ENCODE data around the gene SIKE1.

Gene SIKE1

GRCh38 chr1:114746450-114747121 lies 33.9 kb downstream of the SIKE1 start:
- POLR2A ChIA-PET, result no interaction called here
- DNase-seq (ENCODE audit: extremely low spot score), result no peak
- TF ChIP-seq LEF1 (IDR thresholded peaks at IDR 0.05; ENCODE audit: borderline replicate concordance) (no peak), FOXK2 (IDR thresholded peaks at IDR 0.05) (no peak)
- CTCF ChIA-PET, result no interaction called here

- POLR2A ChIA-PET, result interaction anchor here (1.0 to 1.1 kb wide), 2 partner anchors 11 to 12 kb away, joined by 3 to 4 read pairs; no protein-coding TSS in a partner anchor
These were observed 35.2 kb downstream of the SIKE1 start for GRCh38 chr1:114745291-114745690.

GRCh38 chr1:114741963-114742746 lies 38.3 kb downstream of the SIKE1 start:
- TF ChIP-seq CTBP1 (IDR thresholded peaks at IDR 0.05; ENCODE audit: borderline replicate concordance), result no peak
- no peak for DNase-seq (ENCODE audit: extremely low spot score)
- CTCF ChIA-PET, result no interaction called here
- POLR2A ChIA-PET, result no interaction called here

More at GRCh38 chr1:114745291-114745690, 35.2 kb downstream of the SIKE1 start:
- TF ChIP-seq FOXM1 (IDR thresholded peaks at IDR 0.05; ENCODE audit: borderline replicate concordance) (no peak), L3MBTL2 (conservative IDR thresholded peaks at IDR 0.05) (no peak), ARNT (IDR thresholded peaks at IDR 0.05) (no peak), SUZ12 (IDR thresholded peaks at IDR 0.05) (no peak), CTBP1 (IDR thresholded peaks at IDR 0.05; ENCODE audit: borderline replicate concordance) (no peak), FOXK2 (IDR thresholded peaks at IDR 0.05) (no peak), SP1 (IDR thresholded peaks at IDR 0.05) (no peak), NFRKB (IDR thresholded peaks at IDR 0.05) (no peak), ZNF384 (IDR thresholded peaks at IDR 0.05) (no peak), HDGF (IDR thresholded peaks at IDR 0.05; ENCODE audit: borderline replicate concordance) (no peak)
- no peak for DNase-seq (ENCODE audit: extremely low spot score)
- CTCF ChIA-PET, result interaction anchor here (0.5 to 0.6 kb wide), 2 partner anchors 127 to 217 kb away, joined by 3 to 6 read pairs; no protein-coding TSS in a partner anchor

- ChIA-PET CTCF (no interaction called here), POLR2A (no interaction called here)
- DNase-seq (ENCODE audit: extremely low spot score), result no peak
- TF ChIP-seq ELF4 (IDR thresholded peaks at IDR 0.05), result no peak
- TF ChIP-seq SUZ12 (IDR thresholded peaks at IDR 0.05), result no peak
- no peak for TF ChIP-seq FOXM1 (IDR thresholded peaks at IDR 0.05; ENCODE audit: borderline replicate concordance)
- no peak for TF ChIP-seq BHLHE40 (IDR thresholded peaks at IDR 0.05; ENCODE audit: borderline replicate concordance)
These were observed 40.2 kb downstream of the SIKE1 start for GRCh38 chr1:114740331-114740730.

GRCh38 chr1:114737314-114737849 lies 43.1 kb downstream of the SIKE1 start:
- TF ChIP-seq ELF4 (IDR thresholded peaks at IDR 0.05), result no peak
- no peak for TF ChIP-seq PKNOX1 (IDR thresholded peaks at IDR 0.05)
- no peak for TF ChIP-seq FOXA1 (IDR thresholded peaks at IDR 0.05)
- TF ChIP-seq NFRKB (IDR thresholded peaks at IDR 0.05), result no peak
- no peak for TF ChIP-seq TARDBP (IDR thresholded peaks at IDR 0.05)
- no peak for TF ChIP-seq FOXM1 (IDR thresholded peaks at IDR 0.05; ENCODE audit: borderline replicate concordance)
- TF ChIP-seq HDGF (IDR thresholded peaks at IDR 0.05; ENCODE audit: borderline replicate concordance), result no peak
- TF ChIP-seq ZNF384 (IDR thresholded peaks at IDR 0.05), result no peak
- no peak for TF ChIP-seq LEF1 (IDR thresholded peaks at IDR 0.05; ENCODE audit: borderline replicate concordance)
- TF ChIP-seq CTBP1 (IDR thresholded peaks at IDR 0.05; ENCODE audit: borderline replicate concordance), result no peak
- TF ChIP-seq L3MBTL2 (conservative IDR thresholded peaks at IDR 0.05), result no peak
- no peak for TF ChIP-seq ARNT (IDR thresholded peaks at IDR 0.05)
- no peak for TF ChIP-seq FOXK2 (IDR thresholded peaks at IDR 0.05)
- TF ChIP-seq SP1 (IDR thresholded peaks at IDR 0.05), result no peak
- no peak for TF ChIP-seq BHLHE40 (IDR thresholded peaks at IDR 0.05; ENCODE audit: borderline replicate concordance)
- TF ChIP-seq SUZ12 (IDR thresholded peaks at IDR 0.05), result no peak
- CTCF ChIA-PET, result interaction anchor here (0.9 kb wide), 1 partner anchor 67 kb away, joined by 3 read pairs; no protein-coding TSS in a partner anchor
- DNase-seq (ENCODE audit: extremely low spot score), result no peak
- POLR2A ChIA-PET, result no interaction called here

- DNase-seq (ENCODE audit: extremely low spot score), result no peak
- CTCF ChIA-PET, result no interaction called here
- no peak for TF ChIP-seq CTBP1 (IDR thresholded peaks at IDR 0.05; ENCODE audit: borderline replicate concordance)
- no peak for TF ChIP-seq SUZ12 (IDR thresholded peaks at IDR 0.05)
- no peak for TF ChIP-seq FOXK2 (IDR thresholded peaks at IDR 0.05)
- no peak for TF ChIP-seq SP1 (IDR thresholded peaks at IDR 0.05)
- no peak for TF ChIP-seq HDGF (IDR thresholded peaks at IDR 0.05; ENCODE audit: borderline replicate concordance)
- no peak for TF ChIP-seq L3MBTL2 (conservative IDR thresholded peaks at IDR 0.05)
- TF ChIP-seq ARNT (IDR thresholded peaks at IDR 0.05), result no peak
- no peak for TF ChIP-seq NFRKB (IDR thresholded peaks at IDR 0.05)
- no peak for TF ChIP-seq TARDBP (IDR thresholded peaks at IDR 0.05)
- TF ChIP-seq BHLHE40 (IDR thresholded peaks at IDR 0.05; ENCODE audit: borderline replicate concordance), result no peak
- TF ChIP-seq ZNF384 (IDR thresholded peaks at IDR 0.05), result no peak
- TF ChIP-seq FOXA1 (IDR thresholded peaks at IDR 0.05), result no peak
- TF ChIP-seq LEF1 (IDR thresholded peaks at IDR 0.05; ENCODE audit: borderline replicate concordance), result no peak
- no peak for TF ChIP-seq FOXM1 (IDR thresholded peaks at IDR 0.05; ENCODE audit: borderline replicate concordance)
- no peak for TF ChIP-seq ELF4 (IDR thresholded peaks at IDR 0.05)
- TF ChIP-seq PKNOX1 (IDR thresholded peaks at IDR 0.05), result no peak
- POLR2A ChIA-PET, result no interaction called here
These were observed 45.0 kb downstream of the SIKE1 start for GRCh38 chr1:114735479-114735878.
